GM19463 (cell line): Measurements from ENCODE around the gene NRTN.
"Not testable (repeated sequence)": the region's sequence is repeated elsewhere in the genome, so short reads cannot be mapped to it uniquely, and the experiment has no call there.

ENCODE experiments used
- ATAC-seq: cut with Tn5 transposase; IDR thresholded peaks from one replicate; pipeline ENCODE4 v1.9.1; 2021; ENCODE audit warnings: mild to moderate bottlenecking, moderate library complexity; ENCODE audit not compliant: unreplicated experiment

NRTN gene

GRCh38 chr19:5832527-5833216 lies 27.8 kb downstream of the NRTN start:
- no peak for ATAC-seq

GRCh38 chr19:5837761-5838352 lies 33.0 kb downstream of the NRTN start:
- no peak for ATAC-seq

DNA sequence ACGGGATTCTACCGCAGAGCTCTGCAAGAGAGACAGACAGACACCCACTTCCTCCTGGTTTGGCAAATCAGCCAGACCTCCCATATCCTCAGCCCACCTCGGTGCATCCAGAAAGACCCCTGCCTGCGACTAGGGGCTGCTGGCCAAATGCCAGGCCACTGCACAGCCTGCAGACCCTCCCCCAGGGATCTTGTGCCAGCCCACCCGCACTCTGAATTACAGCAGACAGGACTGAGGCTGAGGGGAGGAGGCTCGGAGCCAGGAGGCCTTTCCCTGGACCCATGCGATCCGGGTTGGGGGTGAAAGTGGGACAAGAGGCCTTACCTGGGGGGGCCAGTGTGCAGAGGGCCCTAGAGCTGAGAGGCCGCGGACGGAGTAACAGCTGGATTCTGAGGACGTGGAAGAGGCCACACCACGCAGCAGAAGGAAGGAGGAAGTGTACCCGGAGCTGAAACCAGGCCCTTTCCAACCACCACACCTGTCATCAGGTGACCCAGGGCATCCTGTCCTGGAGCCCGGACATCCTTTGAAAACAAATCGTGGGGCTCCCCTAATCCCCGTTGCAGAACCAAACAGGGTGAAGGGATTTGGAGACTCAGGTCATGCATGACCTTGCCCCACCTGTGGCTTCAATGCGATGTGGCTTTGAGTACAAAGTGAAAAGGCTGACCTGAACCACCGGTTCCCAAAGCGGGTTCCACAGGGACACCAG lies 33.6 kb downstream of the NRTN start:
- no peak for ATAC-seq

GRCh38 chr19:5839065-5840017 lies 34.5 kb downstream of the NRTN start, which contains the start of gene FUT6:
Gene FUT6 (minus strand): TSS chr19:5839702. CDS start chr19:5832567, 7,135 bp downstream.
- no peak for ATAC-seq

GRCh38 chr19:5841735-5842111 lies 36.9 kb downstream of the NRTN start:
- not testable (repeated sequence) for ATAC-seq

DNA sequence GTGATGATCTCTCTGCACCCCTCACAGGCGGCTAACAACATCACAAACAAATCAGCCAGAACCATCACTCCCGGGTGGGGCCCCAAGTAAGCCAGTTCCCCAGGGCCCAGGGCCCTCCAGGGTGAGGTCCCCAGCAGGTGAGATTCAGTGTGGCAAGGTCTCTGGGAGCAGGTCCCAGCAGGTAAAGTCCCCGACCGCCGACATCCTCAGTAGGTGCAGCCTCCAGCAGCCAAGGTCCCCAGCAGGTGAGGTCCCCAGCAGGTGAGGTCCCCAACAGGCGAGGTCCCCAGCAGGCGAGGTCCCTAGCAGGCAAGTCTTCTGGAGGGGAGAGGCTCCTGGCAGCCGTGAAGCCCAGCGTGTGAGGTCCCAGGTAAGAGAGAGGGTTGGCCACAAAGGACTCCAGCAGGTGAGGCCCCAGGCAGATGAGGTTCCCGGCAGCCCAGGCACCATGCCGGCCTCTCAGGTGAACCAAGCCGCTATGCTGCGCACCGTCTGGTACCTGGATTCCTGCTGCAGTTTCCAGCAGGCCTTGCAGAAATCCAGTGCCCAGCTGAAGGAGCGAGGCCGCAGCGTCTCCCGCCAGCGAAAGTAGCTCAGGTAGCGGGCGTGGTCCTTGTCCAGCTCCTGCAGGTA lies 38.5 kb downstream of the NRTN start:
- no peak for ATAC-seq

GRCh38 chr19:5844456-5845433 lies 39.9 kb downstream of the NRTN start:
- no peak for ATAC-seq

DNA sequence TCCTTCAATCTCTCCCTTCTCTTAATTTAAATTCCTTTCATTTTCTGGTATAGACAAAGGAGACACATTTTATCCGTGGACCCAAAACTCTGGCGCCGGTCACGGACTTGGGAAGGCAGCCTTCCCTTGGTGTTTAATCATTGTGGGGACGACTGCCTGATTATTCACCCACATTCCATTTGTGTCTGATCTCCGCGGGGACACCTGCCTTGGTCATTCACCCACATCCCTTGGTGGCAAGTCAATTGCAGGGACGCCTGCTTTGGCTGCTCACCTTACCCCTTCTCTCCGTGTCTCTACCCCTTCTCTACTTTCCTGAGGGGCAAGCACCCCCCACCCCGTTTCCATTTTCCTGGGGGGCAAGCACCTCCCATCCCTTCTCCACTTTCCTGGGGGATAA lies 43.0 kb downstream of the NRTN start:
- not testable (repeated sequence) for ATAC-seq

DNA sequence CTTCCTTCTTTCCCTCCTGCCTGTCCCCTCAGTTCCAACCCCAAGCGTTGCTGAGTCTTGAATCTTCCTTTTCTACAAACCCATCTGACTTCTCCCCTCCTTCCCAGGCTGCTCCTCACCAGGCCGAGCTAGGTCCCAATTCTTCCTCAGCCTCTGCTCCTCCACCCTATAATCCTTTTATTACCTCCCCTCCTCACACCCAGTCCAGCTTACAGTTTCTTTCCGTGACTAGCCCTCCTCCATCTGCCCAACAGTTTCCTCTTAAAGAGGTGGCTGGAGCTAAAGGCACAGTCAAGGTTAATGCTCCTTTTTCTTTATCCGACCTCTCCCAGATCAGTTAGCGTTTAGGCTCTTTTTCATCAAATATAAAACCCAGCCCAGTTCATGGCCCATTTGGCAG lies 43.8 kb downstream of the NRTN start:
- ATAC-seq: not testable (repeated sequence)

- ATAC-seq: no peak
Observed at GRCh38 chr19:5850189-5850588, 45.3 kb downstream of the NRTN start.

DNA sequence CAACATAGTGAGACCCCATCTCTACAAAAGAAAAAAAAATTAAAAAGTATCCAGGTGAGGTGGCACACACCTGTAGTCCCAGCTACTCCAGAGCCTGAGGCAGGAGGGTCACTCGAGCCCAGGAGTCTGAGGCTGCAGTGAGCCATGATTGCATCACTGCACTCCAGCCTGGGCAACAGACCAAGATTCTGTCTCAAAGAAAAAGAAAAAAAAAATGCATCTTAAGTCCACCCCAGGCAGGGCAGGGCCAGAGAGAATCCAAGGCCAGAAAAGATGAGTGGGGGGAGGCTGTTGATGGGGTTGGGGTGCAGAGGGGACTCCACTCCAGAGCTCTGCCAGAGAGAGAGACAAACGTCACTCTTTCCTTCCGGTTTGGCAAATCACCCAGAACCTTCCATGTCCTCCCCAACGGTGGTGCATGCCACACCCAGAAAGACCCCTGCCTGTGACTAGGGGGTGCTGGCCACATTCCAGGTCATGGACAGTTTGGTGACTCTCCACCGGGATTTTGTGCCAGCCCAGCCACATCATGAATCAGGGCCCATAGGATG lies 46.0 kb downstream of the NRTN start:
- no peak for ATAC-seq

DNA sequence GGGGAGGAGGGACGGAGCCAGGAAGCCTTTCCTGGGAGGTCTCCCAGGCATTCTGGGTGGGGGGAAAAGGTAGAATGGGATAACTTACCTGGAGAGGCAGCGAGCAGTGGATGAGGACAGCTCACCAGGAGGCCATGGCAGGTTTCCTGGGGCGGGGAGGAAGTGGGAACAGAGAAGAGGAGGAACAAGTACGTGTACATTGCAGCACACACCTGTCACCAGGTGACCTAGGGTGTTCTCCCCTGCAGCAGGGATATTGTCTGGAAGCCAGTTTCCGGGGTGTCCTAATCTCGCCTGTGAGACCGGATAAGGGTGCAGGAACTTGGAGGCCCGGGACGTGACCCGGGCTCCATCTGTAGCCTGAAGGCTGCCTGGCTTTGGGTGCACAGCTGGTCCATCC lies 46.4 kb downstream of the NRTN start, which contains the start of gene FUT3:
Gene FUT3 (minus strand): TSS at position 148 of the 400 bp plus-strand sequence.
- no peak for ATAC-seq

- ATAC-seq: not testable (repeated sequence)
Observed at GRCh38 chr19:5854121-5854520, 49.3 kb downstream of the NRTN start.

GRCh38 chr19:5855151-5855550 lies 50.3 kb downstream of the NRTN start:
- not testable (repeated sequence) for ATAC-seq

DNA sequence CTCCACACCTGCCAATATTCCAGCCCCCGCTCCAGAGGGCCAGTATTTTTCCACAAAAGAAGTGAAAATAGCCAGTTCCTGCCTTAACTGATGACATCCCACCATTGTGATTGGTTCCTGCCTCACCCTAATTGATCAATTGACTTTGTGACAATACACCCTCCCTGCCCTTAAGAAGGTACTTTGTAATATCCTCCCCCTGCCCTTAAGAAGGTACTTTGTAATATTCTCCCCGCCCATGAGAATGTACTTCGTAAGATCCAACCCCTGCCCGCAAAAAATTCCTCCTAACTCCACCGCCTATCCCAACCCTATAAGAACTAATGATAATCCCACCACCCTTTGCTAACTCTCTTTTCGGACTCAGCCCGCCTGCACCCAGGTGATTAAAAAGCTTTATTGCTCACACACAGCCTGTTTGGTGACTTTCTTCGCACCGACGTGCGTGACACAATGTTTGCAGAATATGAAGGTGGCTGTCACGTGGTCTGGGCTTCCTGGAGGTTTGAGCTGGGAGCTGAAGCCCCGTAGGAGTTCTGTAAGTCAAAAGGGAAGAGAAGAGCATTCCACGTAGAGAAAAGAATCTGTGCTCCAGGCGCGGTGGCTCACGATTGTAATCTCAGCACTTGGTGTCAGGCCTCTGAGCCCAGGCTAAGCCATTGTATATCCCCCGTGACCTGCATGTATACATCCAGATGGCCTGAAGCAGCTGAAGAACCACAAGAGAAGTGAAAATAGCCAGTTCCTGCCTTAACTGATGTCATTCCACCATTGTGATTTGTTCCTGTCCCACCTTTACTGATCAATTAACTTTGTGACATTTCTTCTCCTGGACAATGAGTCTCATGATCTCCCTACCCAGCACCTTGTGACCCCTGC lies 52.6 kb downstream of the NRTN start:
- ATAC-seq: no peak

DNA sequence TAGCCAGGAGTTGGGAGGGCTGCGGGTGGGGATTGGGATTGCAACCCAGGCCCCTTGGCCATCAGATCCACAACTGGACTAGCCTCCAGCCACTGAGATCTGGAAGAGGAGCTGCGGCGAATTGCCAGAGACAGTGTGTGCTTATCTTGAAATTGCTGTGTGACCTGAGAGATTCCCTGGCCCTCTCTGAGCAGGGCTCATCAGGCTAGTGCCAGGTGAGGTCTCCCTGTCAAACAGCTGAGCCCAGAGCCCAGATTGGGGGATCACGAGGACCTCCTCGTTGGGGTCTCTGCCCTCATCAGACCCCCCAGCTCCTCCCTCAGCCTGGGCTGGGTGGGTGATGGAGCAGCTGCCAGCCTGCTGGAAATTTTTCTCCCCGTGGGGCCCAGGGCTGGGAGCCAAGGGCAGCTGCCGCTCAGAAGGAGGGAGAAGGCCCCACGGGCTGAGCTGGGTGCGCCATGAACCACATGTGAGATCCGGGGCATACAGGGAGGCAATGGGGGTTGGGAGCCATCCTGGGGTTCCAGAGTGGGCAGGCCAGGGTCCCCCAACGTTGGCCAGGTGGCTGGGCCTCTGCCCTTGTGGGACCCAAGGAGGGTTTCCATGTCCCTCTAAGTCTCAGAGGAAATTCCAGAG lies 58.3 kb downstream of the NRTN start:
- no peak for ATAC-seq

- no peak for ATAC-seq
Observed at GRCh38 chr19:5864013-5864720, 59.3 kb downstream of the NRTN start.
